H9 (cell line): Measurements from ENCODE around the gene EPB41L2. TPM values are rescaled to one million over a fixed set of nuclear protein-coding genes. Genes with fewer than 3 reads are reported as not detected.

Source experiments
- DNase-seq: peaks from one replicate; pipeline ENCODE4 v3.0.0-alpha.2; 2017
- H2AFZ ChIP-seq: one replicate; pipeline ENCODE4 v1.6.1; 2013; ENCODE audit warnings: mild to moderate bottlenecking, low read length, control low read depth, moderate library complexity
- H2AK5ac ChIP-seq: 2 replicates; pipeline ENCODE4 v1.6.1; 2013; ENCODE audit warnings: low read length, control low read depth, mixed read lengths; ENCODE audit not compliant: insufficient read length
- H2BK120ac ChIP-seq: one replicate; pipeline ENCODE4 v1.6.1; 2013; ENCODE audit warnings: low read depth, mild to moderate bottlenecking, low read length, control low read depth, inconsistent platforms; ENCODE audit not compliant: poor library complexity, severe bottlenecking
- H2BK12ac ChIP-seq: 2 replicates; pipeline ENCODE4 v1.6.1; 2013; ENCODE audit warnings: low read length, control low read depth, mixed read lengths, low read depth; ENCODE audit not compliant: insufficient read length
- H2BK15ac ChIP-seq: 2 replicates; pipeline ENCODE4 v1.6.1; 2013; ENCODE audit warnings: low read depth, low read length, control low read depth
- H2BK20ac ChIP-seq: one replicate; pipeline ENCODE4 v1.6.1; 2013; ENCODE audit warnings: low read depth, mild to moderate bottlenecking, low read length, control low read depth, inconsistent platforms; ENCODE audit not compliant: poor library complexity, severe bottlenecking
- H2BK5ac ChIP-seq: 2 replicates; pipeline ENCODE4 v1.6.1; 2013; ENCODE audit warnings: low read length, control low read depth, mixed read lengths; ENCODE audit not compliant: insufficient read length
- H3K14ac ChIP-seq: 2 replicates; pipeline ENCODE4 v1.6.1; 2013; ENCODE audit warnings: low read length, control low read depth; ENCODE audit not compliant: insufficient read depth
- H3K18ac ChIP-seq: 2 replicates; pipeline ENCODE4 v1.6.1; 2013; ENCODE audit warnings: low read depth, mild to moderate bottlenecking, mixed read lengths, low read length, control low read depth; ENCODE audit not compliant: insufficient read length
- H3K23ac ChIP-seq: 2 replicates; pipeline ENCODE4 v1.6.1; 2013; ENCODE audit warnings: low read length, control low read depth, mixed read lengths, low read depth; ENCODE audit not compliant: insufficient read length
- H3K23me2 ChIP-seq: 2 replicates; pipeline ENCODE4 v1.6.1; 2013; ENCODE audit warnings: low read depth, mild to moderate bottlenecking, mixed read lengths, low read length, control low read depth; ENCODE audit not compliant: insufficient read length, poor library complexity, severe bottlenecking
- H3K27ac ChIP-seq: 2 replicates; pipeline ENCODE4 v1.5.1; 2013; ENCODE audit warnings: low read length, control low read depth, mixed read lengths, low read depth; ENCODE audit not compliant: insufficient read length
- H3K27me3 ChIP-seq: 2 replicates; pipeline ENCODE4 v1.6.1; 2013; ENCODE audit warnings: low read length, control low read depth, inconsistent platforms; ENCODE audit not compliant: insufficient read depth
- H3K4ac ChIP-seq: 2 replicates; pipeline ENCODE4 v1.6.1; 2013; ENCODE audit warnings: low read depth, mild to moderate bottlenecking, control low read depth, inconsistent platforms, low read length, moderate library complexity
- H3K4me1 ChIP-seq: 2 replicates; pipeline ENCODE4 v1.6.1; 2013; ENCODE audit warnings: low read length, control low read depth, inconsistent platforms; ENCODE audit not compliant: insufficient read depth
- H3K4me2 ChIP-seq: 2 replicates; pipeline ENCODE4 v1.6.1; 2013; ENCODE audit warnings: low read length, control low read depth, mixed read lengths; ENCODE audit not compliant: insufficient read length, insufficient read depth
- H3K56ac ChIP-seq: 2 replicates; pipeline ENCODE4 v1.6.1; 2013; ENCODE audit warnings: low read depth, mild to moderate bottlenecking, mixed read lengths, low read length, control low read depth; ENCODE audit not compliant: insufficient read length
- H3K79me1 ChIP-seq: 2 replicates; pipeline ENCODE4 v1.6.1; 2013; ENCODE audit warnings: low read depth, mild to moderate bottlenecking, moderate library complexity, low read length, control low read depth, inconsistent platforms; ENCODE audit not compliant: insufficient read depth, poor library complexity, severe bottlenecking
- H3K79me2 ChIP-seq: 2 replicates; pipeline ENCODE4 v1.6.1; 2013; ENCODE audit warnings: low read length, control low read depth, inconsistent platforms; ENCODE audit not compliant: insufficient read depth
- H3K9ac ChIP-seq: 2 replicates; pipeline ENCODE4 v1.6.1; 2013; ENCODE audit warnings: low read length, control low read depth, mixed read lengths; ENCODE audit not compliant: insufficient read length; ENCODE audit errors: extremely low read depth
- H3K9me3 ChIP-seq: one replicate; pipeline ENCODE4 v1.6.1; 2013; ENCODE audit warnings: low read depth, low read length, inconsistent platforms; ENCODE audit not compliant: control insufficient read depth
- H3T11ph ChIP-seq: one replicate; pipeline ENCODE4 v1.6.1; 2013; ENCODE audit warnings: mild to moderate bottlenecking, low read length, control low read depth, inconsistent platforms
- H4K20me1 ChIP-seq: one replicate; pipeline ENCODE4 v1.6.1; 2013; ENCODE audit not compliant: control insufficient read depth, insufficient read length, insufficient read depth
- H4K5ac ChIP-seq: 2 replicates; pipeline ENCODE4 v1.6.1; 2013; ENCODE audit warnings: low read depth, mild to moderate bottlenecking, mixed read lengths, low read length, control low read depth; ENCODE audit not compliant: insufficient read length
- H4K8ac ChIP-seq: replicated peaks from 2 replicates; pipeline ENCODE4 v1.6.1; 2013; ENCODE audit warnings: low read length, control low read depth, mixed read lengths, low read depth; ENCODE audit not compliant: insufficient read length
- H4K91ac ChIP-seq: 2 replicates; pipeline ENCODE4 v1.6.1; 2013; ENCODE audit warnings: low read depth, mild to moderate bottlenecking, moderate library complexity, mixed read lengths, low read length, control low read depth; ENCODE audit not compliant: insufficient read length
- H3K27ac Mint-ChIP-seq, 3 experiments: 2 replicates in 2 of 3; 3 replicates in 1 of 3; pipeline ENCODE4 v1.8.0; 2020 to 2021; ENCODE audit warnings: mixed read lengths in 3 of 3, mild to moderate bottlenecking in 1 of 3, moderate library complexity in 1 of 3
- H3K27me3 Mint-ChIP-seq: 2 replicates; pipeline ENCODE4 v1.8.0; 2021; ENCODE audit warnings: low read depth, mild to moderate bottlenecking, moderate library complexity, mixed read lengths
- H3K36me3 Mint-ChIP-seq, 3 experiments: 2 replicates in 2 of 3; 3 replicates in 1 of 3; pipeline ENCODE4 v1.8.0; 2020 to 2021; ENCODE audit warnings: low read depth in 3 of 3, mixed read lengths in 3 of 3; ENCODE audit not compliant: insufficient read depth in 1 of 3
- H3K4me1 Mint-ChIP-seq, 2 experiments: 2 replicates each; pipeline ENCODE4 v1.8.0; 2020; ENCODE audit warnings: mixed read lengths in 2 of 2
- H3K4me3 Mint-ChIP-seq, 2 experiments: 2 replicates in 1 of 2; 3 replicates in 1 of 2; pipeline ENCODE4 v1.8.0; 2020 to 2021; ENCODE audit warnings: mild to moderate bottlenecking in 2 of 2, mixed read lengths in 2 of 2, moderate library complexity in 1 of 2
- H3K9me3 Mint-ChIP-seq, 2 experiments: 2 replicates in 1 of 2; 3 replicates in 1 of 2; pipeline ENCODE4 v1.8.0; 2020; ENCODE audit warnings: mild to moderate bottlenecking in 2 of 2, mixed read lengths in 2 of 2, moderate library complexity in 1 of 2
- CTCF ChIP-seq: fragments of 200-600 bp; sonication (generic); conservative IDR thresholded peaks from 3 replicates; pipeline ENCODE4 v1.8.0; 2021; ENCODE audit warnings: antibody characterized with exemption, mild to moderate bottlenecking
- WGBS: extraction: QIAGEN DNeasy Blood & Tissue Kit; methylation state at CpG from one replicate; pipeline ENCODE4 v1.1.7; 2013; ENCODE audit warnings: missing lambda C conversion rate, low lambda C conversion rate, mixed read lengths; ENCODE audit not compliant: insufficient read length; ENCODE audit errors: extremely low coverage; 5-methylcytosine and 5-hydroxymethylcytosine counted together
- total RNA-seq: library from RNA; stranded (reverse); gene quantifications from 2 replicates; pipeline ENCODE4 v1.2.1, GENCODE V29; 2021

Gene EPB41L2
- total RNA-seq, 1 experiment from 2014 or later = 90.2 TPM

- Histone ChIP-seq H3K14ac (no peak overlapping the region), H3K27ac (no peak overlapping the region), H4K20me1 (no peaks in the 10 kb centered on the region), H3K23me2 (no peaks in the 10 kb centered on the region), H2BK20ac (no peak overlapping the region), H3K27me3 (no peaks in the 10 kb centered on the region), H3T11ph (no peak overlapping the region), H3K9me3 (no peaks in the 10 kb centered on the region), H2AFZ (no peak overlapping the region), H3K23ac (no peak overlapping the region), H3K79me1 (no peaks in the 10 kb centered on the region), H3K4ac (no peak overlapping the region), H4K5ac (no peak overlapping the region), H4K91ac (no peak overlapping the region), H2BK12ac (no peak overlapping the region), H2AK5ac (no peak overlapping the region), H2BK120ac (no peak overlapping the region), H3K18ac (no peak overlapping the region), H2BK5ac (no peak overlapping the region), H3K9ac (no peak overlapping the region), H2BK15ac (no peak overlapping the region), H3K79me2 (no peaks in the 10 kb centered on the region), H3K4me2 (no peak overlapping the region), H4K8ac (no peak overlapping the region), H3K4me1 (no peaks in the 10 kb centered on the region), H3K56ac (no peak overlapping the region)
- no peaks in the 10 kb centered on the region for H3K9me3 Mint-ChIP-seq
- no peaks in the 10 kb centered on the region for H3K4me1 Mint-ChIP-seq
- H3K36me3 Mint-ChIP-seq = peaks cover 0 to 2% (median 0%) of the 10 kb centered on the region in 3 experiments; a peak in 2 of 7 replicates
- no peaks in the 10 kb centered on the region for H3K27me3 Mint-ChIP-seq
- no peak for DNase-seq
- WGBS = no CpG with 5 or more reads among the region's 6 CpGs
- no peak overlapping the region for H3K27ac Mint-ChIP-seq
- no peak overlapping the region for H3K4me3 Mint-ChIP-seq
- no peak for TF ChIP-seq CTCF
Measured at GRCh38 chr6:130879826-130880225, 183.2 kb downstream of the EPB41L2 start.
